K562 (cell line): ENCODE data around the gene TRMT1. TPM values are rescaled to one million over a fixed set of nuclear protein-coding genes. Genes with fewer than 3 reads are reported as not detected.
A peak's percentile ranks its signal among the peaks of the same experiment; 100 is the strongest.

ENCODE experiments used
- ARID4B ChIP-seq: sonication (generic); formaldehyde crosslinking; IDR thresholded peaks from 2 replicates; pipeline ENCODE4 v1.8.0; 2022; ENCODE audit warnings: mild to moderate bottlenecking, missing genetic modification reagents
- HES1 ChIP-seq: fragments of 450-650 bp; IDR thresholded peaks from 2 replicates; pipeline ENCODE4 v1.6.1; 2016; ENCODE audit warnings: low read depth, mild to moderate bottlenecking, moderate library complexity
- PHF8 ChIP-seq: fragments of 200-600 bp; sonication (generic); IDR thresholded peaks from 2 replicates; pipeline ENCODE4 v1.6.1; 2012; ENCODE audit warnings: mixed run types, mild to moderate bottlenecking, inconsistent platforms, low read length, moderate library complexity, borderline replicate concordance
- RNF2 ChIP-seq: sonication (generic); IDR thresholded peaks from 2 replicates; pipeline ENCODE4 v1.6.1; 2016
- THRB ChIP-seq: fragments of 450-650 bp; formaldehyde crosslinking; conservative IDR thresholded peaks from 2 replicates; pipeline ENCODE4 v1.4.0; 2022; ENCODE audit warnings: mild to moderate bottlenecking, missing genetic modification characterization
- ZBTB40 ChIP-seq, 2 experiments: fragments of 450-650 bp in 1 of 2; sonication (generic) in 1 of 2; formaldehyde crosslinking in 1 of 2; IDR thresholded peaks; 2 replicates each; pipeline versions ENCODE4 v1.7.1 to v1.9.0; 2016 to 2022; ENCODE audit warnings: inconsistent platforms in 1 of 2, mild to moderate bottlenecking in 1 of 2, missing genetic modification reagents in 1 of 2
- ZBTB9 ChIP-seq: fragments of 450-650 bp; formaldehyde crosslinking; IDR thresholded peaks from 2 replicates; pipeline ENCODE4 v1.4.0; 2020; ENCODE audit warnings: mild to moderate bottlenecking, moderate library complexity
- ZNF584 ChIP-seq: fragments of 200-800 bp; sonication (Bioruptor generic); IDR thresholded peaks from 2 replicates; pipeline ENCODE4 v1.6.1; 2016; ENCODE audit warnings: low read depth, mild to moderate bottlenecking, missing genetic modification characterization, missing compliant biosample characterization
- polyA plus RNA-seq, 8 experiments: library from polyadenylated mRNA; depleted of rRNA in 4 of 8; stranded (reverse) in 5 of 8; unstranded in 3 of 8; fragments of >200 nt; fragmentation: Nextera tagmentation in 2 of 8; fragmentation: Illumina TruSeq in 1 of 8; extraction: Ambion mirVana in 2 of 8; extraction: Trizol in 1 of 8; gene quantifications; 2 replicates each; pipeline versions ENCODE4 v1.2.1 to v1.2.3, GENCODE V29; 2011 to 2014; ENCODE audit warnings: inconsistent platforms in 1 of 8, missing spikeins in 1 of 8
- total RNA-seq, 7 experiments: library from RNA; depleted of rRNA in 6 of 7; stranded (reverse); fragments of >200 nt in 6 of 7; fragmentation: Illumina TruSeq in 2 of 7; extraction: Trizol in 2 of 7; gene quantifications; 2 replicates each; pipeline versions ENCODE4 v1.2.1 to v1.2.3, GENCODE V29; 2011 to 2021; ENCODE audit warnings: low replicate concordance in 1 of 7

Gene TRMT1
- total and polyA plus RNA-seq, 9 of the 15 experiments (the other 6 are each of a cell fraction or from before 2014, with no cell fraction given), result 5.8 to 158 (median 54.3) TPM

GRCh38 chr19:13118424-13119193 is 2.1 kb upstream of the TRMT1 start (continued):
- TF ChIP-seq ZBTB40 (IDR thresholded peaks at IDR 0.05), result 0 out of 2 replicates have a peak, but pooled peaks have one; percentile 15
- no peak for TF ChIP-seq ZBTB40 (CRISPR knock-in tag; IDR thresholded peaks at IDR 0.05)
- peak; percentile 58; the same call in 1 of the 2 replicates for TF ChIP-seq PHF8
- no peak for TF ChIP-seq ZNF584 (CRISPR knock-in tag)
- no peak; the same call in 1 of the 2 replicates for TF ChIP-seq ARID4B
- no peak for TF ChIP-seq ZBTB9 (CRISPR knock-in tag)
- TF ChIP-seq HES1, result no peak
- peak; percentile 81 for TF ChIP-seq RNF2
- peak; percentile 84; the same call in 1 of the 2 replicates for TF ChIP-seq THRB (CRISPR knock-in tag)
